ENCODE results near the gene NEURL4. TPM values are rescaled to one million over a fixed set of nuclear protein-coding genes. Genes with fewer than 3 reads are reported as not detected.
"Not testable (repeated sequence)": the region's sequence is repeated elsewhere in the genome, so short reads cannot be mapped to it uniquely, and the experiment has no call there.

NEURL4 gene
- total and polyA plus RNA-seq, 2 donors (not counting 3 experiments of a cell fraction or from before 2014, with no cell fraction given), result 32.0 to 44.9 TPM

- Histone ChIP-seq H3K27me3 (ENCODE audit: control insufficient read depth in 2 of 2, insufficient read depth in 2 of 2, low read length in 2 of 2) (peaks cover 2 to 3% of the 10 kb centered on the region in 2 experiments), H3K27ac (ENCODE audit: insufficient read depth, low read depth, low read length) (no peak overlapping the region), H3K36me3 (ENCODE audit: control insufficient read depth in 2 of 2, extremely low read depth in 1 of 2, insufficient read depth in 2 of 2, low read length in 2 of 2) (no peaks in the 10 kb centered on the region), H3K9me1 (replicated peaks; ENCODE audit: control insufficient read depth, extremely low read depth, insufficient read depth, low read length) (no peaks in the 10 kb centered on the region), H3K4me1 (ENCODE audit: control insufficient read depth, extremely low read depth, insufficient read depth, low read length) (no peaks in the 10 kb centered on the region), H3K9me3 (replicated peaks; ENCODE audit: control insufficient read depth, insufficient read depth, low read length) (no peaks in the 10 kb centered on the region), H3K9ac (replicated peaks; ENCODE audit: extremely low read depth, insufficient read depth, low read length) (no peak overlapping the region), H2AFZ (ENCODE audit: low read depth, low read length) (no peak overlapping the region), H4K20me1 (replicated peaks; ENCODE audit: control insufficient read depth, extremely low read depth, insufficient read depth, low read length) (no peaks in the 10 kb centered on the region), H3K79me2 (ENCODE audit: control insufficient read depth, insufficient read depth, low read length) (no peaks in the 10 kb centered on the region), H3K4me3 (replicated peaks in 1 of 3; ENCODE audit: insufficient read depth in 1 of 3, low read depth in 1 of 3, low read length in 3 of 3) (no peak overlapping the region), H3K4me2 (ENCODE audit: insufficient read depth, low read length) (no peak overlapping the region)
- ChIA-PET CTCF (interaction anchor here (4.6 kb wide), 1 partner anchor 11 kb away, joined by 19 read pairs; the partner anchor contains the start of gene TMEM95), POLR2A (no interaction called here)
- no peak for DNase-seq (ENCODE audit: low read depth, low spot score)
- no peak for TF ChIP-seq POLR2A (IDR thresholded peaks at IDR 0.05; ENCODE audit: low read depth, low read length)
- no peak for TF ChIP-seq POLR2AphosphoS5 (IDR thresholded peaks at IDR 0.05; ENCODE audit: insufficient read depth, low read depth, low read length)
- no peak for TF ChIP-seq EZH2 (IDR thresholded peaks at IDR 0.05; ENCODE audit: borderline replicate concordance, low read depth, low read length, severe bottlenecking)
- TF ChIP-seq CTCF (IDR thresholded peaks at IDR 0.05; ENCODE audit: extremely low read depth in 1 of 2, insufficient read depth in 1 of 2, low read depth in 1 of 2, low read length in 2 of 2), result no peak
- no peak for TF ChIP-seq GATA2 (IDR thresholded peaks at IDR 0.05; ENCODE audit: insufficient read depth, insufficient read length, low read depth, low read length)
- TF ChIP-seq MAX (IDR thresholded peaks at IDR 0.05; ENCODE audit: insufficient read depth, insufficient read length), result no peak
- TF ChIP-seq FOS (IDR thresholded peaks at IDR 0.05; ENCODE audit: borderline replicate concordance, insufficient read depth, low read length), result no peak
- TF ChIP-seq MYC (IDR thresholded peaks at IDR 0.05; ENCODE audit: low read depth, low read length), result no peak
- no peak for TF ChIP-seq JUN (IDR thresholded peaks at IDR 0.05; ENCODE audit: borderline replicate concordance, insufficient read depth, insufficient read length, low read depth)
- intact Hi-C loops (cut with micrococcal nuclease) (no loop called here), dilution Hi-C loops (cut with MboI; ENCODE audit: extremely low pct_ligation_motif_present, low sequenced_read_pairs) (no loop called here)
- BruUV-seq (replicated peaks), result no TSS peak
- no peak for FAIRE-seq
These were observed 37.9 kb upstream of the NEURL4 start for GRCh38 chr17:7367083-7367482.

- H3K36me3 ChIP-seq (ENCODE audit: control insufficient read depth in 2 of 2, extremely low read depth in 1 of 2, insufficient read depth in 2 of 2, low read length in 2 of 2); intact Hi-C loops (cut with micrococcal nuclease); POLR2A ChIA-PET: not testable (repeated sequence)
These were observed 36.8 kb upstream of the NEURL4 start for GRCh38 chr17:7365963-7366362.

More at GRCh38 chr17:7365963-7366362, 36.8 kb upstream of the NEURL4 start:
- H3K27me3 ChIP-seq (ENCODE audit: control insufficient read depth in 2 of 2, insufficient read depth in 2 of 2, low read length in 2 of 2); H3K79me2 ChIP-seq (ENCODE audit: control insufficient read depth, insufficient read depth, low read length); FAIRE-seq; BruUV-seq (replicated peaks); H2AFZ ChIP-seq (ENCODE audit: low read depth, low read length); H3K9me3 ChIP-seq (replicated peaks; ENCODE audit: control insufficient read depth, insufficient read depth, low read length); H3K4me2 ChIP-seq (ENCODE audit: insufficient read depth, low read length); H4K20me1 ChIP-seq (replicated peaks; ENCODE audit: control insufficient read depth, extremely low read depth, insufficient read depth, low read length); H3K9me1 ChIP-seq (replicated peaks; ENCODE audit: control insufficient read depth, extremely low read depth, insufficient read depth, low read length); H3K4me1 ChIP-seq (ENCODE audit: control insufficient read depth, extremely low read depth, insufficient read depth, low read length); dilution Hi-C loops (cut with MboI; ENCODE audit: extremely low pct_ligation_motif_present, low sequenced_read_pairs); H3K9ac ChIP-seq (replicated peaks; ENCODE audit: extremely low read depth, insufficient read depth, low read length); H3K27ac ChIP-seq (ENCODE audit: insufficient read depth, low read depth, low read length); DNase-seq (ENCODE audit: low read depth, low spot score); H3K4me3 ChIP-seq (replicated peaks in 1 of 3; ENCODE audit: insufficient read depth in 1 of 3, low read depth in 1 of 3, low read length in 3 of 3): not testable (repeated sequence)
- CTCF ChIA-PET, result interaction anchor here (1.3 kb wide), 1 partner anchor 10 kb away, joined by 4 read pairs; no protein-coding TSS in a partner anchor

All from endothelial cell of umbilical vein (primary cell).